ENCODE measurements around the gene TMED5. TPM values are rescaled to one million over a fixed set of nuclear protein-coding genes. Genes with fewer than 3 reads are reported as not detected.
"Not testable (repeated sequence)": the region's sequence is repeated elsewhere in the genome, so short reads cannot be mapped to it uniquely, and the experiment has no call there.

The TMED5 gene
- polyA plus RNA-seq (2013, experiment 1 of 2; ENCODE audit: insufficient read length) = 36.6 TPM
- polyA plus RNA-seq (2013, experiment 2 of 2; ENCODE audit: insufficient read length) = 26.1 TPM

GRCh38 chr1:93179886-93180722 is at the start of gene TMED5:
Gene TMED5, minus strand, starts transcription at chr1:93180413. Its CDS starts 171 bp downstream, at chr1:93180242.
- peak; percentile 99 for DNase-seq

DNA sequence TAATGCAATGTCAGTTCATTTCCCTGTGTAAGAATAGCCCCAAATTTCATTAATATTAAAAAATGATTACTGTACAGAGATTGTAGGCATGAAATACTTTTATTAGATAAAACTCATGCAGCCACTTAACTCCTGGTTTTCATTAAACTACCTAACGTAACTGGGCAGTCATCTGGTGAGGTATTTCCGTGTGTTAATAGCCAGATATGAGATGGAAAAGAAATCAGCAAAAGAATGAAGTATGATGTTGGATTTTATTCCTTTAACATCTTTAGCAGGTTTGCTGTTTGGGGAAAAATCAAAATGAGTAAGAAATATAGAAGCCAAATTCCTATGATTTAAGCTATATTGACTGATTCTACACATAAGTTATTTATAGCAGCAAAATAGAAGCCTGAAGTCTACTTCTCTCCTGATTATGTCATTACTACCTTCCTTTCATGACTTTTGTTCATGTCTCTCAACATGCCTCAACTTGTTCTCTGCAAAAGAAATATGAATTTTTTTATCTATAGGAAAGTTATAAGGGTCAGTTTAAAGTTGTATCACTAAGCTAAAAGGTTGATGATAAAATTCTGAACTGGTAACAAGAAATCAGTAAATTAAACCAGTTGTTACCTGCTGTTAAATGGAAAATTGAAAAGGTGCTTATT is 42.9 kb upstream of the TMED5 start:
- no peak for DNase-seq

DNA sequence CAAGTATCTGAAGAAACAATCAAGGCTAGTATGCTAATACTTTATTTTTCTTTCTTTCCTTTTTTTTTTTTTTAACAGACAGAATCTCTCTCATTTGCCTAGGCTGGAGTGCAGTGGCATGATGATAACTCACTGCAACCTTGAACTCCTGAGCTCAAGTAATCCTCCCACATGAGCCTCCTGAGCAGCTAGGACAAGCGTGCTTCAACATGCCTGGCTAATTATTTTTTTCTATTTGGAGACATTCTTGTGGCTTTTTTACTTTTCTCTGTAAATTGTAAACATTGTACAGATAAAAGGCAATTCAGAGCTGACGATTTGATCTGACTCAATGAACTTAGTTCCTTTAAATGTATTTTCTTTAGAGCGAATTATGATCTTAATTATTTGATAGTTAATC is 41.7 kb upstream of the TMED5 start:
- no peak for DNase-seq

- DNase-seq = not testable (repeated sequence)
Measured at GRCh38 chr1:93220716-93221115, 40.5 kb upstream of the TMED5 start.

GRCh38 chr1:93219443-93219842 is 39.2 kb upstream of the TMED5 start:
- DNase-seq = no peak

- no peak for DNase-seq
Measured at GRCh38 chr1:93215322-93215721, 35.1 kb upstream of the TMED5 start.

DNA sequence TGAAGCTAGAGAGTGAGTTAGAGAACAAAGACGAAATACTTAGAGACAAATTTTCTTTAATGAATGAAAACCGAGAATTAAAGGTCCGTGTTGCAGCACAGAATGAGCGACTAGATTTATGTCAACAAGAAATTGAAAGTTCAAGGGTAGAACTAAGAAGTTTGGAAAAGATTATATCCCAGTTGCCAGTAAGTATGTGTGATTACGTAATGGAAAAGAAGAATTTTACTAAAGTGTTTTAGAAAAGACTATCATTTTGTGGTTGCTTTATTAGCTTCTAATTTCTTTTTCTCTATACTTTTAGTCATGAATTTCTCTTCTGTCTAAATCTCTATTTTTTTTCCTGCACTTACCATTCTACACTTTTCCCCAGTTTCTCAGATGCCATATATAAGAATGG is 27.0 kb upstream of the TMED5 start:
- no peak for DNase-seq

- DNase-seq = no peak
Measured at GRCh38 chr1:93206567-93206954, 26.3 kb upstream of the TMED5 start.

GRCh38 chr1:93205892-93206566 is 25.8 kb upstream of the TMED5 start:
- no peak for DNase-seq

DNA sequence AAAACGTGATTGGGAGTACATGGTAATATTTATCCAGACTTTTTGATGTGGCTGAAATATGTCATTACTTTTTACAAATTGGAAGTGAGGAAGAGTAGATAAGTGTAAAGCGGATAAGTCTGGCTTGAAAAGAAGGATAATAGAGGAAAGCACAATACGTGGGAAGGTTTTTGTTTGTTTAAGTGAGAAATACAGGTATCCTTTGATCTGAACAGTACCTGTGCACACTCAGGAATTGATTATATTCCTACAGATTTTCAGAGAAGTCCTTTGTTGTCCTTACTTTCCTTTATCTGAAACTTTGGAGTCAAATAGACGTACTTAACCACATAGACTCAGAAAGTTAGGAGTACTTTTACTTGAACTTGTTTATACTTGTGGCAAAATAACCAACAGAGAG is 20.5 kb upstream of the TMED5 start:
- DNase-seq = no peak

GRCh38 chr1:93200086-93200620 is 19.9 kb upstream of the TMED5 start:
- DNase-seq = peak; percentile 22

GRCh38 chr1:93199150-93199549 is 18.9 kb upstream of the TMED5 start:
- DNase-seq = no peak

GRCh38 chr1:93196591-93196990 is 16.4 kb upstream of the TMED5 start:
- DNase-seq = peak; percentile 65

GRCh38 chr1:93194231-93194990 is 14.2 kb upstream of the TMED5 start:
- no peak for DNase-seq

GRCh38 chr1:93190432-93190831 is 10.2 kb upstream of the TMED5 start:
- DNase-seq = no peak

DNA sequence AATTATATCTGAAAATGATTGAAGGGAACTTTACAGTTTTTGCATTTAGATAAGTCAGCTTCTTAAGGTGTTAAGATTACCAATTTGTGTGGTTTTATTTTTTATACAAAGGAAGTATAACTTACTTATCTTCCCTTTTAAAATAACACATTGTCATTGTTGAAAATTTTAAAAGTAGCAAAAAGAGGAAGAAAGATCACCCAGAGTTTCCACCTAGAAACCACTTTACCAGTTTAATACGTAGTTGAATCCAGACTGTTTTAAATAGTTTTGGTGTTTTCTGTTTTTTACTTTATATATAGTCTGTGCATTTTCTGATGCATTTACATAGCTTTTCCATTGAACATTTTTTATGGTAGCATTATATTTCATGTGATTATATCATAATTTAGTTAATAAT is 6.5 kb upstream of the TMED5 start:
- DNase-seq = no peak

DNA sequence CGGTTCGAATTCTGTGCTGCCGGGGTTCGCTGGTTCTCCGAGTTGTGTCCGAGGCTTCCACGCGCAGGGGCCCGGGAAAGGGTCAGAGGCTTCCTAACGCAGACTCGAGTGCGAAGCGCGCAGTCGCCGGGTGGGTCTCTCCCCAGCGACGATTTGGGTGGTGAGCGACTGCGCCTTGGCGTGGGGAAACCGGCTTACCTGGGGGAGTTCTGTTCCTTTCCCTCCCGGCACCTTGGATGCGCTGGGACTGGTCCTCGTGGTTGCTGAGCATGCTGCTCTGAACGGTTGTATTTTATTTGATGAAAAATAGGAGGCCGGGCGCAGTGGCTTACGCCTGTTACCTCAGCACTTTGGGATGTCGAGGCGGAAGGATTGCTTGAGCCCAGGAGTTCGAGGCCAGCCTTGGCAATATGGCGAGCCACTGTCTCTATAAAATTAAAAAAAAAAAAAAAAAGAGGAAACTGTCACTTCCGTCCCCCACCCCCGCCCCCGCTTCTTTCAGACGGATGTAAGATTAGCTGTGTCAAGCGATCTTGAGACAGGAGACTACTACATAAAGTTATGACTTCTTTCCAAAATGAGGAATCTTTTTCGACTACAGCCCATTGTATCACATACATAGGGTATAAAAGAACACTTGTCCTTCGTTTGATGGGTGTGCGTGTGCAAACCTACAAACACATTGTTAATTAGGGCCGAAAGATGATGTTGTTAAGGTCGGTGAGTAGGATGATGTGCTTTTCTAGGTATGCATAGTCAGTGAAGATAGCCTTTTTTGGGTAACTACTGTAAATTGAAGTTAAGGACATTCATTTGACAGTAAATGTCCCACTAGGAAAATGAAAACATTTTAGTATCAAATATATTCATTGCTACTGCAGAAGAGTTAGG is 755 bp upstream of the TMED5 start, which contains the start of gene CCDC18:
CCDC18 (plus strand) TSS at position 2 of the 891 bp plus-strand sequence. CDS start 2,638 bp downstream, outside the sequence.
- peak; percentile 65 for DNase-seq

GRCh38 chr1:93178418-93178817 is 1.8 kb downstream of the TMED5 start:
- DNase-seq = no peak

- peak; percentile 6 for DNase-seq
Measured at GRCh38 chr1:93177991-93178390, 2.2 kb downstream of the TMED5 start.

- DNase-seq = not testable (repeated sequence)
Measured at GRCh38 chr1:93174638-93175037, 5.6 kb downstream of the TMED5 start.

DNA sequence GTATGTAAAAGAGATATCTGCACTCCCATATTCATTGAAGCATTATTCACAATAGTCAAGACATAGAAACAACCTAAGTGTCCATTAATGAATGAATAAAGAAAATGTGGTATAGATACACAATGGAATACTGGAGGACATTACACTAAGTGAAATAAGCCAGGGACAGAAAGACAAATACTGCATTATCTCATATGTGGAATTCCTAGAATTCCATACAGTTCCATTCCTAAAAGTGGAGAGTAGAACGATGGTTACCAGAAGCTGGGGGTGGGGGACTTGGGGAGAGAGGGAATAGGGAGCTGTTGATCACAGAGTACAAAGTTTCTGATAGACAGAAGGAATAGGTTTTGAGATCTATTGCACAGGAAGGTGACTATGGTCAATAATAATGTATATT is 7.4 kb downstream of the TMED5 start:
- DNase-seq = peak; percentile 76

All from fibroblast of skin of back (primary cell).